IPS-18a (cell line): ENCODE results near the gene PCDHB12.
"Not testable (repeated sequence)": the region's sequence is repeated elsewhere in the genome, so short reads cannot be mapped to it uniquely, and the experiment has no call there.

Source experiments
- H3K27ac ChIP-seq: one replicate; pipeline ENCODE4 v1.5.1; 2013; ENCODE audit warnings: low read length
- H3K27me3 ChIP-seq: one replicate; pipeline ENCODE4 v1.6.1; 2013; ENCODE audit warnings: mild to moderate bottlenecking, low read length; ENCODE audit not compliant: control insufficient read depth, insufficient read depth
- H3K36me3 ChIP-seq: one replicate; pipeline ENCODE4 v1.6.1; 2013; ENCODE audit warnings: low read depth, low read length; ENCODE audit not compliant: control insufficient read depth
- H3K4me1 ChIP-seq: one replicate; pipeline ENCODE4 v1.6.1; 2013; ENCODE audit warnings: low read depth, low read length; ENCODE audit not compliant: control insufficient read depth
- H3K4me3 ChIP-seq: one replicate; pipeline ENCODE4 v1.5.1; 2013; ENCODE audit warnings: low read length
- H3K9ac ChIP-seq: one replicate; pipeline ENCODE4 v1.6.1; 2013; ENCODE audit warnings: mild to moderate bottlenecking, low read length, moderate library complexity
- H3K9me3 ChIP-seq: one replicate; pipeline ENCODE4 v1.6.1; 2013; ENCODE audit warnings: low read depth, low read length; ENCODE audit not compliant: control insufficient read depth

The PCDHB12 gene

DNA sequence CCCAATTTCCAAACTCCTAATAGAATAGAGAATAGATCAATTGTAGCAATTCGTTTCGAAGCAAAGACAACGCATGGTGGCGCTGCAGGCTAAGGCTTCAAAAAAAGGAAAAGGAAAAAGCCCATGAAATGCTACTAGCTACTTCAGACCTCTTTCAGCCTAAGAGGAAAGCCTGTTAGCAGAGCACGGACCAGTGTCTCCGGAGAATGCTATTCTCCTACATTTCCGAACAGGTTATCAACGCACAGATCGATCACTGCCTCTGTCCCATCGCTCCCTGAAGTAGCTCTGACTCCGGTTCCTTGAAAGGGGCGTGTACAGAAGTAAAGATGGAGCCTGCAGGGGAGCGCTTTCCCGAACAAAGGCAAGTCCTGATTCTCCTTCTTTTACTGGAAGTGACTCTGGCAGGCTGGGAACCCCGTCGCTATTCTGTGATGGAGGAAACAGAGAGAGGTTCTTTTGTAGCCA is 36.8 kb downstream of the PCDHB12 start, which contains the start of gene PCDHB15:
Gene PCDHB15 (plus strand): TSS at position 146 of the 468 bp plus-strand sequence. CDS start 184 bp downstream, at position 330.
- H3K9ac ChIP-seq: no peak within 1 kb of the TSS

DNA sequence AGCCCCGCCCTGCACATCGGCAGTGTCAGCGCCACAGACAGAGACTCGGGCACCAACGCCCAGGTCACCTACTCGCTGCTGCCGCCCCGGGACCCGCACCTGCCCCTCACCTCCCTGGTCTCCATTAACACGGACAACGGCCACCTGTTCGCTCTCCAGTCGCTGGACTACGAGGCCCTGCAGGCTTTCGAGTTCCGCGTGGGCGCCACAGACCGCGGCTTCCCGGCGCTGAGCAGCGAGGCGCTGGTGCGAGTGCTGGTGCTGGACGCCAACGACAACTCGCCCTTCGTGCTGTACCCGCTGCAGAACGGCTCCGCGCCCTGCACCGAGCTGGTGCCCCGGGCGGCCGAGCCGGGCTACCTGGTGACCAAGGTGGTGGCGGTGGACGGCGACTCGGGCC is 38.5 kb downstream of the PCDHB12 start:
- H3K9me3 ChIP-seq: peaks cover 15% of the 10 kb centered on the region
- H3K4me3 ChIP-seq, H3K36me3 ChIP-seq, H3K27me3 ChIP-seq, H3K9ac ChIP-seq, H3K4me1 ChIP-seq, H3K27ac ChIP-seq: not testable (repeated sequence)

More for the DNA sequence above, 36.8 kb downstream of the PCDHB12 start, which contains the start of gene PCDHB15:
- Histone ChIP-seq H3K27ac (no peak within 1 kb of the TSS), H3K4me1 (no peaks in the 10 kb centered on the region), H3K9me3 (peaks cover 4% of the 10 kb centered on the region), H3K4me3 (peak within 1 kb of the TSS; percentile 38), H3K27me3 (no peaks in the 10 kb centered on the region), H3K36me3 (no peaks in the 10 kb centered on the region)

DNA sequence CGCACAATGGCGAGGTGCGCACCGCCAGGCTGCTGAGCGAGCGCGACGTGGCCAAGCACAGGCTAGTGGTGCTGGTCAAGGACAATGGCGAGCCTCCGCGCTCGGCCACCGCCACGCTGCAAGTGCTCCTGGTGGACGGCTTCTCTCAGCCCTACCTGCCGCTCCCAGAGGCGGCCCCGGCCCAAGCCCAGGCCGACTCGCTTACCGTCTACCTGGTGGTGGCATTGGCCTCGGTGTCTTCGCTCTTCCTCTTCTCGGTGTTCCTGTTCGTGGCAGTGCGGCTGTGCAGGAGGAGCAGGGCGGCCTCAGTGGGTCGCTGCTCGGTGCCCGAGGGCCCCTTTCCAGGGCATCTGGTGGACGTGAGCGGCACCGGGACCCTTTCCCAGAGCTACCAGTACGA is 38.9 kb downstream of the PCDHB12 start:
- H3K9ac ChIP-seq, H3K27ac ChIP-seq, H3K4me3 ChIP-seq, H3K4me1 ChIP-seq, H3K36me3 ChIP-seq, H3K27me3 ChIP-seq: not testable (repeated sequence)
- peaks cover 19% of the 10 kb centered on the region for H3K9me3 ChIP-seq

DNA sequence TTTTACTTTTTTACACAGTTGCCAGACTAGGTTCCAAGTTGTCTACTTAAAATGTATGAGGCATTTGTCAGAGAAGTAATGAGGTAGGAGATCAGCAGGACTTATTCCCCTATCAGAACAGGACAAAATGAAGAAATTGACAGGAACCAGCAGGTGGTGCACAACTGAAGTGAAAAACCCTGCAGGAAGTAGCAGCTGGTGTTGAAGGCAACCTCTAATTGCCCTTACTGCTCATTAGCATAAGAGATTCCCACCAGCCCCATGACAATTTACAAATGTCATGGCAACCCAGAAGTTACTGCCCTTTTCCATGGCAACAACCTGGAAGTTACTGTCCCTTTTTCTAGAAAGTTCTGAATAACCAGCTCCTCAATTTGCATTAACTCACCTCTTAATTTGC is 42.1 kb downstream of the PCDHB12 start:
- Histone ChIP-seq H3K4me1 (no peaks in the 10 kb centered on the region), H3K27ac (no peak overlapping the region), H3K9me3 (peaks cover 49% of the 10 kb centered on the region), H3K4me3 (no peak overlapping the region), H3K9ac (no peak overlapping the region), H3K36me3 (no peaks in the 10 kb centered on the region), H3K27me3 (no peaks in the 10 kb centered on the region)

DNA sequence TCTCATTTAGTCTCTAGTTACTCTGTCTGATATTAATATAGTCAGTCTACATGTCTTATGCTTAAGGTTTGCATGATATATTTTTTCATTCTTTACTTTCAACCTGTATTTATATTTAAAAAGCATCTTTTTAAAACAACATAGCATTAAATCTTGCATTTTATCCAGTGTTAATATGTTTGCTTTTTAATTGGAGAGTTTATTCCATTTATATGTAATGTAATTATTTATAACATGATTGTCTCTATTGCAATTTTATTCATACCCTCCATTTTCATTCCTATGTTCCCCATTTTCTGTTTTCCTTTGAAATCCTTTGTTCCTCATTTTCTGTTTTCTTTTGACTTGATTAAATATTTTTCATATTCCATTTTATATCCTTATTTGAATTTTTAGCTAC is 49.9 kb downstream of the PCDHB12 start:
- H3K4me1 ChIP-seq: no peaks in the 10 kb centered on the region
- peaks cover 89% of the 10 kb centered on the region for H3K9me3 ChIP-seq
- no peak overlapping the region for H3K27ac ChIP-seq
- H3K27me3 ChIP-seq: no peaks in the 10 kb centered on the region
- no peak overlapping the region for H3K4me3 ChIP-seq
- H3K36me3 ChIP-seq: no peaks in the 10 kb centered on the region
- no peak overlapping the region for H3K9ac ChIP-seq

DNA sequence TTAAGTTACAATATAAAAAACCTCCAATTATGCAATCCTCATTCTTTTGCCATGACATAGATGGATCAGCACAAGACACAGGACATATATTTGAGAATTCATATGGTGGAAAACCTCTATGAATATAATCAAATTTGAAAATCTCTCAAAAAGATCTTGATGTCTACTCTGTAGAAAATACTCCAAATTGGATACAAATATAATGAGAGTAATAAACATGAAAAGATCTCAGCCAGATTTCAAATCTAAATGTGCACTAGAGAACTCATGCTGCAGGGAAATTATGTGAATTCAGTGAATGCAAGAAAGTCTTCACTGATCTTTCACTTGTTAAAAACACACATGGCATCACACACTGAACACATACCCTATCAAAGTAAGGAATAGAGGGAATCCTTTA is 50.4 kb downstream of the PCDHB12 start:
- H3K4me1 ChIP-seq: no peaks in the 10 kb centered on the region
- no peaks in the 10 kb centered on the region for H3K36me3 ChIP-seq
- H3K9me3 ChIP-seq: peaks cover 89% of the 10 kb centered on the region
- no peak overlapping the region for H3K9ac ChIP-seq
- H3K27me3 ChIP-seq: no peaks in the 10 kb centered on the region
- H3K4me3 ChIP-seq: no peak overlapping the region
- no peak overlapping the region for H3K27ac ChIP-seq

DNA sequence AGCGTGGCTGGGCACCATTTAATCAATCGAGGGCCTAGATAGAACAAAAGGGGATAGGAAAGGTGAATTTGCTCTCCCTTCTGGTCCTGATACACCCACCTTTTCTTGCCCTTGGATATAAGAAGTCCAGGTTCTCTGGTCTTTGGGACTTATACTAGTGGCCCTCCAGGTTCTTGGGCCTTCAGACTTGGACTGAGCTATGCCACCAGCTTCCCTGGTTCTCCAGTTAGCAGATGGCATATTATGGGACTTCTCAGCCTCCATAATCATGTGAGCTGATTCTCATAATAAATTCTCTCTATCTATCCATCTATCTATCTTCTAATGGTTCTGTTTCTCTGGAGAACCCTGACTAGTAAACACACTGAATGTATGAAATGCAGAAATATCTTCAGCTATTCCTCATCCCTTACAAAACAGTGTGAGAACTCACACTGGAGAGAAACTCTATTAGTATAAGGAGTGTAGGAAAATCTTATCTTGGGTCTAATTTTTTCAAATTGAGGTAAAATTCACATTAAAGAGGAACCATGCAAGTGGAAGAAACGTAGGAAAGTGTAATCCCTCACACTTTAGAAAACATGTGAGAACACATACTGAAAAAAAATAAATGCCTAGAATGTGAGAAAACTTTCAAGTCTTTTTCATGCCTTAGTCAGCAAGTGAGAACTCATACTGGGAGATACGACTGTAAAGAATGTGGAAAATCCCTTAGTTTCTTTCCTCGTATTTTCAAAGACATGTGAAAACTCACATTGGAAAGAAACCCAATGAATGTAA is 52.1 kb downstream of the PCDHB12 start:
- H3K27me3 ChIP-seq: no peaks in the 10 kb centered on the region
- H3K9ac ChIP-seq: no peak overlapping the region
- no peaks in the 10 kb centered on the region for H3K36me3 ChIP-seq
- H3K4me1 ChIP-seq: no peaks in the 10 kb centered on the region
- H3K4me3 ChIP-seq: no peak overlapping the region
- peaks cover 85% of the 10 kb centered on the region for H3K9me3 ChIP-seq
- no peak overlapping the region for H3K27ac ChIP-seq

DNA sequence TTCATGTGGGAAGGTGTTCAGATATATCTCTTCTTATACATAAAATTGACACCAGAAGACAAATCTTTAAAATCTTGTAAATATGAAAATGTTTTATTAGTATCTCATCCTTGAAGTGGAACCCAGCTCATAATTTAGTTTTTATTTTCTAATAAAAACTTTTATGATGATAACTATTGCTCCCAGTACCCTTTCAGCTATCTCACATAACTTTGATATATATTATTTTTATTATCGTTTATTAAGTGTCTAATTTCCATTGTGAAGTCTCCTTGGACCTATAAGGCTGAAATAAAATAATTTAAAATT is 52.7 kb downstream of the PCDHB12 start:
- H3K27me3 ChIP-seq: no peaks in the 10 kb centered on the region
- H3K4me3 ChIP-seq: no peak overlapping the region
- H3K27ac ChIP-seq: no peak overlapping the region
- H3K36me3 ChIP-seq: no peaks in the 10 kb centered on the region
- H3K9ac ChIP-seq: no peak overlapping the region
- H3K9me3 ChIP-seq: peaks cover 81% of the 10 kb centered on the region
- no peaks in the 10 kb centered on the region for H3K4me1 ChIP-seq
